ENCODE results near the gene UFL1. TPM values are rescaled to one million over a fixed set of nuclear protein-coding genes. Genes with fewer than 3 reads are reported as not detected.

Gene UFL1
- total and polyA plus RNA-seq, 4 experiments from 2014 or later: 18.5 to 38.5 (median 30.1) TPM

GRCh38 chr6:96563853-96564252, 42.2 kb downstream of the UFL1 start:
- ChIA-PET CTCF (ENCODE audit: partially characterized antibody) (no interaction called here), POLR2A (ENCODE audit: partially characterized antibody) (no interaction called here)
- DNase-seq: no peak
- Histone ChIP-seq H3K4me1 (ENCODE audit: insufficient read depth, low read length) (no peaks in the 10 kb centered on the region), H3K36me3 (ENCODE audit: insufficient read depth, low read length) (no peaks in the 10 kb centered on the region), H3K9me3 (ENCODE audit: control insufficient read depth in 1 of 2, low read length in 2 of 2) (no peaks in the 10 kb centered on the region), H3K27ac (ENCODE audit: low read depth, low read length) (no peak overlapping the region), H3K27me3 (ENCODE audit: insufficient read depth, low read length) (no peaks in the 10 kb centered on the region), H3K4me3 (ENCODE audit: low read length in 2 of 2) (no peak overlapping the region)
- Mint-ChIP-seq H3K36me3 (no peaks in the 10 kb centered on the region), H3K4me1 (peaks cover 0 to 8% (median under 1%) of the 10 kb centered on the region in 4 donors), H3K9me3 (peaks cover 0 to 2% (median under 1%) of the 10 kb centered on the region in 8 donors), H3K4me3 (no peak overlapping the region), H3K27me3 (peaks cover under 1 to 6% of the 10 kb centered on the region in 2 donors), H3K27ac (no peak overlapping the region)
- intact Hi-C loops (cut with micrococcal nuclease): no loop called here

GRCh38 chr6:96570053-96570452, 48.4 kb downstream of the UFL1 start:
- Mint-ChIP-seq H3K27me3 (peaks cover 7 to 12% of the 10 kb centered on the region in 2 donors), H3K4me1 (no peaks in the 10 kb centered on the region), H3K4me3 (no peak overlapping the region), H3K36me3 (peaks cover 1 to 3% of the 10 kb centered on the region in 2 donors), H3K27ac (no peak overlapping the region), H3K9me3 (peaks cover 0 to 36% (median 28%) of the 10 kb centered on the region in 8 donors)
- CTCF ChIA-PET (ENCODE audit: partially characterized antibody): no interaction called here
- no peaks in the 10 kb centered on the region for H3K4me1 ChIP-seq (ENCODE audit: insufficient read depth, low read length)
- no peak overlapping the region for H3K27ac ChIP-seq (ENCODE audit: low read depth, low read length)
- POLR2A ChIA-PET (ENCODE audit: partially characterized antibody): no interaction called here
- no peak overlapping the region for H3K4me3 ChIP-seq (ENCODE audit: low read length in 2 of 2)
- no peaks in the 10 kb centered on the region for H3K36me3 ChIP-seq (ENCODE audit: insufficient read depth, low read length)
- H3K27me3 ChIP-seq (ENCODE audit: insufficient read depth, low read length): no peaks in the 10 kb centered on the region
- no peak for DNase-seq
- peaks cover 0 to 8% of the 10 kb centered on the region in 2 donors for H3K9me3 ChIP-seq (ENCODE audit: control insufficient read depth in 1 of 2, low read length in 2 of 2)
- intact Hi-C loops (cut with micrococcal nuclease): no loop called here

DNA sequence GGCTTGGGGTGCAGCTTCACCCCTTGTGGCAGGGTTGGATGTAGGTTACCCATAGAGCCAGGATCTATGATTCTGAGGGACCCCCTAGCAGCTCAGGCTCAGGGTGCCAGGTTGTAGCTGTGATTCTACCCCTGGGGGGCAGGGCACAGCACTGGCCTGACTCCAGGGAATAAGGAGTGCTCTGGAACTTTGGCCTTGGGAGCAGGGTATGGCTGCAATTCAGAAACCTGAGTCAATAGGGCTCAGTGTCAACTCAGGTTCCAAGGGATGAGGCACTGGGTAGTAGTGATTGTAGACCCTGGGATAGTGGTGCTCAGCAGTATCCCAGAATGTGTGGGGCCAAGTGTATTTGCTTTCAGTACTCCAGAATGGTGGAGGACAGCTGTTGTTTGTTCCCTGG, 49.9 kb downstream of the UFL1 start:
- DNase-seq: no peak
- intact Hi-C loops (cut with micrococcal nuclease): no loop called here
- no peaks in the 10 kb centered on the region for H3K36me3 ChIP-seq (ENCODE audit: insufficient read depth, low read length)
- Mint-ChIP-seq H3K9me3 (peaks cover 0 to 36% (median 28%) of the 10 kb centered on the region in 8 donors), H3K27me3 (peaks cover 13 to 15% of the 10 kb centered on the region in 2 donors), H3K4me1 (no peaks in the 10 kb centered on the region), H3K36me3 (peaks cover 1 to 3% of the 10 kb centered on the region in 2 donors), H3K4me3 (no peak overlapping the region), H3K27ac (peak overlapping the region in 1 of 7 donors; percentile 41)
- ChIA-PET POLR2A (ENCODE audit: partially characterized antibody) (no interaction called here), CTCF (ENCODE audit: partially characterized antibody) (no interaction called here)
- H3K4me3 ChIP-seq (ENCODE audit: low read length in 2 of 2): no peak overlapping the region
- H3K27me3 ChIP-seq (ENCODE audit: insufficient read depth, low read length): peaks cover 2% of the 10 kb centered on the region
- peaks cover 0 to 8% of the 10 kb centered on the region in 2 donors for H3K9me3 ChIP-seq (ENCODE audit: control insufficient read depth in 1 of 2, low read length in 2 of 2)
- no peak overlapping the region for H3K27ac ChIP-seq (ENCODE audit: low read depth, low read length)
- no peaks in the 10 kb centered on the region for H3K4me1 ChIP-seq (ENCODE audit: insufficient read depth, low read length)

GRCh38 chr6:96575359-96575758, 53.8 kb downstream of the UFL1 start:
- DNase-seq: no peak
- intact Hi-C loops (cut with micrococcal nuclease): no loop called here
- ChIA-PET CTCF (ENCODE audit: partially characterized antibody) (no interaction called here), POLR2A (ENCODE audit: partially characterized antibody) (no interaction called here)
- Histone ChIP-seq H3K4me1 (ENCODE audit: insufficient read depth, low read length) (no peaks in the 10 kb centered on the region), H3K4me3 (ENCODE audit: low read length in 2 of 2) (no peak overlapping the region), H3K27ac (ENCODE audit: low read depth, low read length) (no peak overlapping the region), H3K27me3 (ENCODE audit: insufficient read depth, low read length) (peaks cover 4% of the 10 kb centered on the region), H3K36me3 (ENCODE audit: insufficient read depth, low read length) (no peaks in the 10 kb centered on the region), H3K9me3 (ENCODE audit: control insufficient read depth in 1 of 2, low read length in 2 of 2) (peaks cover 0 to 8% of the 10 kb centered on the region in 2 donors)
- H3K27me3 Mint-ChIP-seq: peaks cover 9 to 19% of the 10 kb centered on the region in 2 donors
- H3K9me3 Mint-ChIP-seq: peaks cover 0 to 22% (median 14%) of the 10 kb centered on the region in 8 donors
- no peak overlapping the region for H3K4me3 Mint-ChIP-seq
- H3K27ac Mint-ChIP-seq: no peak overlapping the region
- H3K36me3 Mint-ChIP-seq: peaks cover 0 to 1% of the 10 kb centered on the region in 2 donors
- no peaks in the 10 kb centered on the region for H3K4me1 Mint-ChIP-seq

DNA sequence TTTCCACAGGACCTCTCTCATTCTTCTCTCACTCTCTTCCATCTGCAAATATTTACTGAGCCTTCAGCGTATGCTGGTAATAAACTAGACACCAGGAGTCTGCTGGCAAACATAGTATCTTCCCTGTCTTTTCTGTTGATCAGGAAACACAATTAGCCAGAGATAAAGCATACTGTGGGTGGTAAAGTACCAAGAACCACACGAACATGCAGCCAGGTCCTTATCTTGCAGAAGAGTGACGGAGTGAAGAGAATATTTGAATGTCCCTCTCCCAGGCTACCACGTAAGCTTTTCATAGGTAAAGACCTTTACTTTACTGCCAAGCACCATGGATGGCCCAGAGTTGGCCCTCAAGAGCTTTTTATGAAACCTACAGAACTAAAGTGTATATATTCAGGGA, 54.6 kb downstream of the UFL1 start:
- H3K27me3 Mint-ChIP-seq: peaks cover 9 to 19% of the 10 kb centered on the region in 2 donors
- no peak overlapping the region for H3K4me3 ChIP-seq (ENCODE audit: low read length in 2 of 2)
- DNase-seq: no peak
- intact Hi-C loops (cut with micrococcal nuclease): no loop called here
- no peak overlapping the region for H3K27ac Mint-ChIP-seq
- peaks cover 0 to 4% of the 10 kb centered on the region in 2 donors for H3K9me3 ChIP-seq (ENCODE audit: control insufficient read depth in 1 of 2, low read length in 2 of 2)
- no peaks in the 10 kb centered on the region for H3K4me1 ChIP-seq (ENCODE audit: insufficient read depth, low read length)
- no peak overlapping the region for H3K4me3 Mint-ChIP-seq
- no peaks in the 10 kb centered on the region for H3K36me3 ChIP-seq (ENCODE audit: insufficient read depth, low read length)
- H3K9me3 Mint-ChIP-seq: peaks cover 0 to 14% (median 7%) of the 10 kb centered on the region in 8 donors
- peaks cover 4% of the 10 kb centered on the region for H3K27me3 ChIP-seq (ENCODE audit: insufficient read depth, low read length)
- no peaks in the 10 kb centered on the region for H3K36me3 Mint-ChIP-seq
- ChIA-PET CTCF (ENCODE audit: partially characterized antibody) (no interaction called here), POLR2A (ENCODE audit: partially characterized antibody) (no interaction called here)
- no peaks in the 10 kb centered on the region for H3K4me1 Mint-ChIP-seq
- no peak overlapping the region for H3K27ac ChIP-seq (ENCODE audit: low read depth, low read length)

DNA sequence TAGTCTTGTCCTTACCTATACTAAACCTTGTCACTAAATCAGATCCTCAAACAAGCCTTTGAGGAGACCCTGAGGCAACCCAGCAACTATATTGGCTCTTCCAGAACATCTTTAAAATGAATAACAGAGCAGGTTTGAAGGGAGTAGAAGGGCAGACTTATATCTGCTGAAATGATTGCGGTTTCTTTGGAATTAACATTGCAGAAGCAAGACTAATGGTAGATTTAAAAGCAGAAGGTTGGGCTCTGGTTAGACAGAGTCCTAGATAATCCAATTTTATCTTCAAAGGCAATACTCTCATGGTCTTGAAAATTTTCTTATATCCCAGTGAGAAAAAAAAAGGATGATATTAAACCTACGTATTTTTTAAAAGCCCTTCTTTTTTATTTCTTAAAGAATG, 60.4 kb downstream of the UFL1 start:
- Mint-ChIP-seq H3K27me3 (peaks cover 8% of the 10 kb centered on the region in 2 donors), H3K4me3 (no peak overlapping the region), H3K36me3 (no peaks in the 10 kb centered on the region), H3K27ac (no peak overlapping the region), H3K9me3 (peaks cover 0 to 1% (median 0%) of the 10 kb centered on the region in 8 donors), H3K4me1 (no peaks in the 10 kb centered on the region)
- intact Hi-C loops (cut with micrococcal nuclease): no loop called here
- Histone ChIP-seq H3K9me3 (ENCODE audit: control insufficient read depth in 1 of 2, low read length in 2 of 2) (no peaks in the 10 kb centered on the region), H3K36me3 (ENCODE audit: insufficient read depth, low read length) (no peaks in the 10 kb centered on the region), H3K4me1 (ENCODE audit: insufficient read depth, low read length) (no peaks in the 10 kb centered on the region), H3K27me3 (ENCODE audit: insufficient read depth, low read length) (no peaks in the 10 kb centered on the region), H3K27ac (ENCODE audit: low read depth, low read length) (no peak overlapping the region), H3K4me3 (ENCODE audit: low read length in 2 of 2) (no peak overlapping the region)
- ChIA-PET POLR2A (ENCODE audit: partially characterized antibody) (no interaction called here), CTCF (ENCODE audit: partially characterized antibody) (no interaction called here)
- no peak for DNase-seq

- POLR2A ChIA-PET (ENCODE audit: partially characterized antibody): no interaction called here
- H3K4me3 ChIP-seq (ENCODE audit: low read length in 2 of 2): no peak overlapping the region
- H3K27me3 Mint-ChIP-seq: peaks cover 4 to 5% of the 10 kb centered on the region in 2 donors
Observed at GRCh38 chr6:96582436-96582835, 60.8 kb downstream of the UFL1 start.

GRCh38 chr6:96604420-96604819, 82.8 kb downstream of the UFL1 start:
- Mint-ChIP-seq H3K4me1 (no peaks in the 10 kb centered on the region), H3K27ac (no peak overlapping the region), H3K27me3 (peaks cover 6 to 10% of the 10 kb centered on the region in 2 donors), H3K9me3 (no peaks in the 10 kb centered on the region), H3K36me3 (no peaks in the 10 kb centered on the region), H3K4me3 (no peak overlapping the region)
- no peak overlapping the region for H3K27ac ChIP-seq (ENCODE audit: low read depth, low read length)
- H3K4me3 ChIP-seq (ENCODE audit: low read length in 2 of 2): no peak overlapping the region
- no peaks in the 10 kb centered on the region for H3K36me3 ChIP-seq (ENCODE audit: insufficient read depth, low read length)
- CTCF ChIA-PET (ENCODE audit: partially characterized antibody): interaction anchor here (1.5 kb wide), 1 partner anchor 12 kb away, joined by 4 read pairs; no protein-coding TSS in a partner anchor
- DNase-seq: no peak
- no peaks in the 10 kb centered on the region for H3K9me3 ChIP-seq (ENCODE audit: control insufficient read depth in 1 of 2, low read length in 2 of 2)
- no peaks in the 10 kb centered on the region for H3K4me1 ChIP-seq (ENCODE audit: insufficient read depth, low read length)
- POLR2A ChIA-PET (ENCODE audit: partially characterized antibody): no interaction called here
- no peaks in the 10 kb centered on the region for H3K27me3 ChIP-seq (ENCODE audit: insufficient read depth, low read length)
- intact Hi-C loops (cut with micrococcal nuclease): no loop called here

More at GRCh38 chr6:96582436-96582835, 60.8 kb downstream of the UFL1 start:
- no peaks in the 10 kb centered on the region for H3K36me3 ChIP-seq (ENCODE audit: insufficient read depth, low read length)
- no peak overlapping the region for H3K4me3 Mint-ChIP-seq
- H3K9me3 ChIP-seq (ENCODE audit: control insufficient read depth in 1 of 2, low read length in 2 of 2): no peaks in the 10 kb centered on the region
- no peak overlapping the region for H3K27ac ChIP-seq (ENCODE audit: low read depth, low read length)
- H3K36me3 Mint-ChIP-seq: no peaks in the 10 kb centered on the region
- intact Hi-C loops (cut with micrococcal nuclease): no loop called here
- no peak overlapping the region for H3K27ac Mint-ChIP-seq
- H3K4me1 ChIP-seq (ENCODE audit: insufficient read depth, low read length): no peaks in the 10 kb centered on the region
- no peaks in the 10 kb centered on the region for H3K4me1 Mint-ChIP-seq
- CTCF ChIA-PET (ENCODE audit: partially characterized antibody): no interaction called here
- DNase-seq: no peak
- H3K9me3 Mint-ChIP-seq: peaks cover 0 to 1% (median 0%) of the 10 kb centered on the region in 8 donors
- H3K27me3 ChIP-seq (ENCODE audit: insufficient read depth, low read length): no peaks in the 10 kb centered on the region
